HepG2 (cell line): ENCODE data around the gene ICE2.
"Not testable (repeated sequence)": the region's sequence is repeated elsewhere in the genome, so short reads cannot be mapped to it uniquely, and the experiment has no call there.

Source experiments
- BHLHE40 ChIP-seq: IDR thresholded peaks from 2 replicates; pipeline ENCODE4 v1.6.1; 2011; ENCODE audit warnings: low read length, improper control_type of control experiment
- KDM1A ChIP-seq: IDR thresholded peaks from 2 replicates; pipeline ENCODE4 v1.6.1; 2016; ENCODE audit warnings: missing compliant biosample characterization
- POLR2A ChIP-seq, 2 experiments: IDR thresholded peaks; 2 replicates each; pipeline ENCODE4 v1.6.1; 2011; ENCODE audit warnings: low read depth in 2 of 2, low read length in 2 of 2, mild to moderate bottlenecking in 1 of 2, moderate library complexity in 1 of 2; ENCODE audit not compliant: insufficient read depth in 1 of 2
- REST ChIP-seq, 2 experiments: IDR thresholded peaks; 2 replicates each; pipeline ENCODE4 v1.6.1; 2011 to 2012; ENCODE audit warnings: low read length in 2 of 2, borderline replicate concordance in 1 of 2, low read depth in 1 of 2, mild to moderate bottlenecking in 1 of 2, moderate library complexity in 1 of 2
- SMC3 ChIP-seq: IDR thresholded peaks from 2 replicates; pipeline ENCODE4 v1.6.1; 2011; ENCODE audit warnings: low read length, improper control_type of control experiment
- STAT5B ChIP-seq: sonication (generic); formaldehyde crosslinking; IDR thresholded peaks from 2 replicates; pipeline ENCODE4 v1.4.0; 2020; ENCODE audit warnings: missing genetic modification reagents
- TCF7 ChIP-seq: sonication (generic); IDR thresholded peaks from 2 replicates; pipeline ENCODE4 v1.6.1; 2016; ENCODE audit warnings: antibody characterized with exemption, low read depth
- TEAD2 ChIP-seq: sonication (generic); formaldehyde crosslinking; IDR thresholded peaks from 2 replicates; pipeline ENCODE4 v1.9.0; 2021; ENCODE audit warnings: missing genetic modification reagents
- ZNF121 ChIP-seq: sonication (generic); formaldehyde crosslinking; IDR thresholded peaks from 2 replicates; pipeline ENCODE4 v1.5.0; 2020; ENCODE audit warnings: mild to moderate bottlenecking, missing genetic modification reagents
- ZNF18 ChIP-seq: sonication (generic); formaldehyde crosslinking; IDR thresholded peaks from 2 replicates; pipeline ENCODE4 v1.8.0; 2022; ENCODE audit warnings: mild to moderate bottlenecking, missing genetic modification reagents; ENCODE audit not compliant: insufficient replicate concordance
- ZNF766 ChIP-seq: sonication (generic); formaldehyde crosslinking; IDR thresholded peaks from 2 replicates; pipeline ENCODE4 v1.5.0; 2020; ENCODE audit warnings: missing genetic modification reagents, borderline replicate concordance

GRCh38 chr15:60412807-60413206 is 66.1 kb downstream of the ICE2 start:
- TF ChIP-seq ZNF766 (CRISPR knock-in tag); TEAD2 (CRISPR knock-in tag); KDM1A (CRISPR knock-in tag); POLR2A (IDR thresholded peaks at IDR 0.05; ENCODE audit: insufficient read depth in 1 of 2, low read depth in 2 of 2, low read length in 2 of 2); SMC3; STAT5B (CRISPR knock-in tag); REST (IDR thresholded peaks at IDR 0.05; ENCODE audit: borderline replicate concordance in 1 of 2, low read depth in 1 of 2, low read length in 2 of 2); BHLHE40; ZNF121; ZNF18 (CRISPR knock-in tag); TCF7: not testable (repeated sequence)
